ENCODE results near the gene UBE2G2.

GRCh38 chr21:44836349-44836665 is 34.7 kb upstream of the UBE2G2 start:
- TF ChIP-seq CTCF (IDR thresholded peaks at IDR 0.05), result no peak
- no peak for TF ChIP-seq POLR2AphosphoS5 (IDR thresholded peaks at IDR 0.05)
- no peak for TF ChIP-seq POLR2A (IDR thresholded peaks at IDR 0.05)
